ENCODE data around the gene GNPTAB.
"Not testable (repeated sequence)": the region's sequence is repeated elsewhere in the genome, so short reads cannot be mapped to it uniquely, and the experiment has no call there.

The GNPTAB gene

DNA sequence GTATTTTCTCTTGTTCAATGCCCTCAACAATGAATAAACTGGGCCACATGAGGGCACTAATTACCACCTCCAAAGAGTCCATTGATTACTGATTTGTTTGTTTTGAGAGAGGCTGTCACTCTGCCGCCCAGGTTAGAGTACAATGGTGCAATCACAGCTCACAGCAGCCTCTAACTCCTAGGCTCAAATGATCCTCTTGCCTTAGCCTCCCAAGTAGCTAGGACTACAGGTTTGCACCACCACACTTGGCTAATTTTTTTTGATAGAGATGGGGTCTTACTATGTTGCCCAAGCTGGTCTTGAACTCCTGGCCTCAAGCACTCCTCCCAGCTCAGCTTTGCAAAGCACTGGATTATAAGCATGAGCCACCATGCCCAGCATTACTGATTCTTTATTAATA, 63.2 kb downstream of the GNPTAB start:
- no peak for DNase-seq

DNA sequence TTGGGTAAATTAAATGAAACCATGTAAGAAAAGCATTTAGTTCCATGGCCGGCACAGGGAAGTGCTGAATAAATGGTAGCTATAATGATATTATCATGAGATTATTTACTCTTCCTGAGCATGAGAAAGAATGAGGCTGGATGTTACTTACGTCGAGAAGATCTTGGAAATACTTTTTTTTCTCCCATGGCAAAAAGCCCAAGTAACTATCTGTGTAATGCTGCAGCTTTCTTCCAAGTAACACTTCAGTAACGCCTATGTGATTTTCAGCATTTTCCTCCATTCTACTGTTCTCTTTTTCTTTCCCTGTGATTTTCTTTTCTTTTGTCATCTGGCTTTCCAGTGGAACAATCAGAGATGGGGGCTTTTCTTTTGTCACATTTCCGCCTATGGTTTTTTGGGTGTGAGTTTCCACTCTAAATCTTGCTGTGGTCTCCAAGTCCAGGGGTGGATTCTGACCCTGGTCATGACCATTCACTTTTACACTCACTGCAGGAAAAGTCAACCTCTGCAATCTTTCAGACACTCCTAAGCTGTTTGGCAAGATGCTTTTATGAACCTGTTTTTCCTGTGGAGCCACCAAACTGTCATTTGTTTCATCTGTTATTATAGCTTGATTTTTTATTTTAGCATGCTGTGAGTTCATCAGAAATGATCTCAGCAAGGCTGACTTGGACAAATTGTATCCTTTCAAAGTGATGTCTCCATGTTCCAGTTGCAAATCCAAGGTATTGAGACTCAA, 66.5 kb downstream of the GNPTAB start:
- DNase-seq: no peak

DNA sequence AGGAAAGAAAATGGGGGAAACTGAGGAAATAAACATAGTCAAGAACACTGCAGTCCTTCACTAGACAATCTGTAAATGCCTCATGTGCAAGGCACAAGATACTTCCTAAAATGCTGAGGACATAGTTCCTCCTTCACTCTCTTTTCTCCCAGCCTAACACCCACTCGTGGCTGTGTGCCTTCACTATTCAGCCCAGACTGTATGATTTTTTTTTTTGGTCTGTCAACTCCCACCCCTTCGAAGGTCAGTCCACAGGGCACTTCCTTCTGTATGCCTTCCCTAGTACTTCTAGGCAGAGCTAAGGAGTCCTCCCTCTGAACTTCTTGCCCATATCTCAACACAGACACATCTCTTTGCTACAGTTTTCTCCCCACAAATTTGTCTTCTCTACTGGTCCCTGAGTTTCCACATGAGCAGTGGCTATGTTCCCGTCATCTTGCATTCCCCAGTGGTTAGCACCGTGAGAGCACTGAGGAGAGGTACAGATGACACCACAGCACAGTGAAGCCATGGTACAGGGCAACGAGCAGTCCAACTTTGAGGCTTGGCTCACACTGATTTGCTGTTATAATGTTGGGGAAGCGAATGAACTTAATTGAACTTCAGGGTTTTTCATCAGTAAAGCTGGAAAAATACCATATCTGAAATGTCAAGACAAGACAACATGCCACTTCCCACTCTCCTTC, 67.4 kb downstream of the GNPTAB start:
- no peak for DNase-seq

DNA sequence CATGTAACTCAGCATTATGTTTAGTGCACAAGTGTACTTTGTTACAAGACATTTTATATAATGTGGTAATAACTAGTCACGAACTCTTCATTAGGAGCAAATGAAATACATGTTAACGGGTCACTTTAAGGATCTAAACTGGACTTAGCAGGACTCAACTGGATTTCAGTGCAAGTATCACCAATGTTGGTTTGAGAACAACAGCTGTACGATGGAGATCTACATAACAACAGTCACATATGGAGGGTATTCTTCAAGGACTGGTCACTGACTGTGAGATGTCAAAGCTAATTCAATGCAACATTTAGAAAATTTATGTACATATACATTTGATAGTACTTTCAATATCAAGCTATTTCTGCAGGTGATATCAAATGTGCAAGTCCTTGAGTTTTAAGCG, 69.0 kb downstream of the GNPTAB start:
- no peak for DNase-seq

DNA sequence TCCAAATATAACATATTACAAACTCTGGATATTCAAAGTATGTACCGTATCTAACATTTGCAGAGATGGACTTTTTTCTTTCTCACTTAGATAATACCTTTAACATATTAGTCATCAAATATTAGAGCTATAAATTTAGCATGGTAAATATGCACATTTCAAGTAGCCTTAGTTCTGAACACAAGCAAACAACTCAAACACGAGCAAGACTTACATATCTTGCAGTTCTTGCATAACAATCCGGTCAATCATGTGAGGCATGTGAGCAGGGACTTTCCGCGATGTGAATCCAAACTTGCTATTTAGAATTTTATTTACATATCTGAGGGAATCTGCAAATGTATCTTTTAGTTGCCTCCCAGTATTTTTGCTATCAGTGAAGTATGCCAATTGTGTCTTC, 69.4 kb downstream of the GNPTAB start:
- DNase-seq: no peak

DNA sequence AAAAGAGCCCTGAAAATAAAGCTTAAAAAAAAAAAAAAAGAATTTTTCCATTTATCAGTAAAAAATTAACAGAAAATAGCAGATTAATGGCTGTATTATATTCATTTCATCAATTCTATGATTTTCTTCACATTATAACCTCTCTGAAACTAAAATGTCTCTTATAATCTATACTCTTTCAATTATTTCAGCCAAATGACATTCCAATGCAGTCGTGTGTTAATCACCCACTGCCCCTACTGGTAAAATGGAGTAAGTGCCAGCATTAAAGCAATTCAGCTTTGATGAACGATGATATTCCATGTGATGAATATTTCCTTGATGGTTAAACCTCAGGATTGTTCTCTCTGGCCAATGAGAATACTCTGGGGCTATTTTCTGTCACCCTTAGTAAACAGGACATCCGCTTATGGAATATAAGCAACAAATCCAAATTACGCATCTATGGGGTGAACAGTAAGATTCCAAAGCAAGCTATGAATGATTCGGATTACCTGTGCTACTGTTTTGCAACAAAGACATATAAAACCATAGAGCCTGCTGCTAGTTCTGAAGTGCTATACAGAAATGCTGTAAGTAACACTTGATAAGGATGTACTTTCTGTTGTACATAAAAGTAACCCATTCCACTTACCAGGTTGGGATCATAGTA, 71.2 kb downstream of the GNPTAB start:
- DNase-seq: no peak

DNA sequence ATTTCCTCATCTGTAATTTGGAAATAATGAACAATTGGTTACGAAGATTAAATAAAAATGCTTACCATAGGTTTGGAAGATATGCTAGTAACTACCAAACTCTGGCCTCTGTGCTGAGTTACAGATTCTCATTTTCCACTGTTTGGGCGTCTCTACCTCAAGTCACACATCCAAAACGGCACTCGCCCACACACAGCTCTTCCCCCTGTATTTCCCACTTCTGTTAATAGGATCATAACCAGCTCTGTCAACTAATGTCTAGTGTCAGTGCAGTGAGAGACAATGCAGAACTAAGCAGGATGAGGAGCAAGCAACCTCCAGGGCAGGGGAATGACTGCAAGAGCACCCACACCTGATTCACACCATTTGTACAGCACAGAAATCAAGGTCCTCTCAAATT, 80.6 kb downstream of the GNPTAB start:
- no peak for DNase-seq

DNA sequence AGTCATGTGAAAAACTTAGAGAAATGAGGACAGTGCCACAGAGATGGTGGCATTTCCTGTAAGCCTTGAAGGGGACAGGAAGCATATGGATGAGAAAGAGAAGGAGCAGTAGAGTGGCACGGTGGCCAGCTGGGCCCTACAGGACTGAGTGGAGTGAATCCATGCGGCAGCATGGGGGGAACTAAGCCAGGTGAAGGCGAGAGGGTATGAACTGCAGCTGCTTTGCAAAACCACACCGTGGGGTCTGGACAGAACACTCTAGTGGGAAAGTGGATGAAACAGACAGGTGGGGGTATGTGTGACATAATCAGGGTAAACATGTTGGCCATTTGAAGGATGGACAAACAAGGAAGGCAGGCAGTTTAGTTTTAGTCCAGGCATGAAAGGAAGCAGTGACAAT, 81.1 kb downstream of the GNPTAB start:
- DNase-seq: no peak

DNA sequence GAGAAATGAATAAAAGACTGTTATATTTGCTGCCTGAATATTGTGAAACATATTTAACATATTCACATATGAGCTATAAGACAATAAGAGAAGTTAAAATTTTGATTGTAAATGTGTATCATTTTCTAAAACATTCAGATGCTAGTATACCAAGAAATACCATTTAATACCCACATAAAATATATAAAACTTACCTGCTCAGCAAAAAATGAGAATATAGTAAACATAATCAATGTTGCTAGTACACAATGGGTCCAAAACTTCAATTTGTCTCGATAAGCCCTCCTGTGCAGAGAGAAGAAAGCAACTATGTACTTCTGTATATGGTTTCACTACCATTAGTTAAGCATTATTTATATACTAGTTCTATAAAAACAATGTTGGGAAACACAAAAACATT, 81.9 kb downstream of the GNPTAB start:
- DNase-seq: no peak

DNA sequence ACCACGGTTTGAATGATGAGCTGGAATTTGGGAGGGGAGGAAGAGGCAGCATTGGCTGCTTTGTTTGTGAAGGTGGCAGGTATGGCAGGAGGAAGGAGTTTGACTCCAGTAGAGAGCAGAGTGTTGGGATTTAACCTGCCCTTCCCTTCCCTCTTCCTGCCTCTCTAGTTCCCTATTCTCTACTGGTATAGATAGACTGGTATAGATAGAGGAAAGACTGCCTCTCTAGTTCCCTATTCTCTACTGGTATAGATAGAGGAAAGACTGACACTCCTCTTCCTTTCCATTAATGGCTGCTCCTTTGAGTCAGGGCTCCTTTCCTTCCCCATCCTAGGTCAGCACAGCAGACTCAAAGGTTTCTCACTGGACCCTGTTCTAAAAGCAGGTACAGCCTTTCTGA, 83.1 kb downstream of the GNPTAB start:
- no peak for DNase-seq

DNA sequence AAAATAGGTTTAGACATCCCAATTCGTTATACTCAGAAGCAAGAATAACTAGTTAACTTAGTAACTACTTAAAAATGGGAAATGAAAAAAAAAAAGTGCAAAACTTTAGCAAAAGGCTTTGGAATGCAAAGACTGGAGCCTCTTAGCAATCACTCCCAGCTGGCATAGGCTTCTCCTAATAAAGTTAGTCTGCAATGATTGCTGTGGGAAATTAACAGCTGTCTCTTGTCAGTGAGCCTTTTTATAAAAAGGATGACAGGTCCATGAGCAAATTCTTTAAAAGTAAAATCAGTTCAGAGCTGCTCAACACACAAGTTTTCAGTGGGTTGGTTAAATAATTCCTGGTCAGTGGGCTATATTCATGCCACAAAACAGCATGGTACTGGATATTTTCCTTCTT, 84.1 kb downstream of the GNPTAB start:
- DNase-seq: no peak

DNA sequence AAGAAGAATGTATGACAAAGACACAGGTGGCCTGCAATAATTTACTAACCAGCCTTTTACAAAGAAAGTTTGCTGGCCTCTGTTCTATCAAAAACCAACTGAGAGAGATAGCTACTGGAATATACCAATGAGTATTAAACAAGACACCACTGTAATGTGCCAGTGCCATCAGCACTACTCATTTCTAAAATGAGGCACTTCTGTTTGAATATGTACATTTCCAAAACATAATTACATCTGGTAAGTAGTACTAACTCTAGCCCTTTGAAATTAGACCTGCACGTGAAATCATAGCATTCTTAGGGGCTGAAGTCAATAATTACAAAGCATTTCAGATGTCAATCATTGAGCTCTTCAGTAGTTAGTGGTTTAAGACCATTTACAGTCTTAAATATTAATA, 84.6 kb downstream of the GNPTAB start:
- DNase-seq: no peak

DNA sequence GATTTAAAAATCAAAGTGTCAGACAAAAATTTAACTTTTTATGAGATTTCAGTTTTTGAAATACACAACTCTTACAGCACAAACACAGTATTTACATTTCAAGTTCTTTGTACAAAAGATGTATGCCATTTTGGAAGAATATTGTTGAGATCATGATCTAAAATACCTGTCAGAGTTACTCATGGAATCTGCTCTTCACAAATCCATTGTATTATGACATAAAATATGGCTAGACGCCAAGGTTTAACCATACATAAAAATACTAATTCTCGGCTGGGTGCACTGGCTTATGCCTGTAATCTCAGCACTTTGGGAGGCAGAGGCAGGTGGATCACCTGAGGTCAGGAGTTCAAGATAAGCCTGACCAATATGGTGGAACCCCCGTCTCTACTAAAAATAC, 85.3 kb downstream of the GNPTAB start:
- DNase-seq: no peak

DNA sequence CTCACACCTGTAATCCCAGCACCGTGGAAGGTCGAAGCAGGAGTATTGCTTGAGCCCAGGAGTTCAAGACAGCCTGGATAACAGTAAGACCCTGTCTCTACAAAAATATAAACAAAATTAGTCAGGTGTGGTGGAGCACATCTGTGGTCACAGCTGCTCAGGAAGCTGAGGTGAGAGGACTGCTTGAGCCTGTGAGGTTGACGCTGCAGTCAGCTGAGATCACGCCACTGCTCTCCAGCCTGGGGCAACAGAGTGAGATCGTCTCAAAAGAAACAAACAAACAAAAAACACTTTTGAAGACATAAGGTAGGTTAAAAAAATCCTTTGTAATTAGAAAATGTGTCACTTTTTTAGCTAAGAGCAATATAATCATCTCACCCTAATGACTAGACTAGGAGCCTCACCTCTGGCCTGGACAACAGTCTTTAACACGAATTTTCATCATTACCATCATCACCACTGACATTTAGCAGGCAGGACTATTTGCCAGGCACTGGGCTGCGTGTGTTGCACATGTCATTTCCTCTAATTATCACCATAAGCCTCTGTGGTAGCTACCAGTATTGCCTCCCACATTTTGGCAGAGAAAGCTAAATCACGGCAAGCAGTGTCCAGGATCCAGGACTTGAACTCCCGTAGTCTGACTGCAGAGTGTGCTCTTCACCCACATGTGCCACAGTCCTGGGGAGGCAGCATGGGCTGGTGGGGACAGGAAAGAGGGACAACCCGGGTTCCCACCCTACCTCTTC, 86.9 kb downstream of the GNPTAB start:
- DNase-seq: no peak

DNA sequence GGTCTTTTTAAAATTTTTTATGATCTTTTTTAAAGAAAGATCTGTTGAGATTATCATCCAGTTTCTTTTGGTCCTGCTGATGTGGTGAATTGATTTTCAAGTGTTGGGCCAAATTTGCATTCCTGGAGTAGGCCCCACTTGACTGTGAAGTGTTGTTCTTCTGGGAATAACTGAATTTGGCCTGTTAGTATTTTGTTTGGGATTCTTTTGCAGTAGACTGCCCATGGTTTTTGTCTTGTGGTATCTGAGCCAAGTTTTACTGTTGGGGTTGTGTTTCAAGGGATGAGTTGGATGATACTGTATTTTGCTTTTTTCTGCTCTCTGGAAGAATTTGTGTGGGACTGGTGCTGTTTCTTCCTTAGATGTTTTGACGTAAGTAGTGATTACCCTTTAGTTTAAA, 87.5 kb downstream of the GNPTAB start:
- DNase-seq: no peak

DNA sequence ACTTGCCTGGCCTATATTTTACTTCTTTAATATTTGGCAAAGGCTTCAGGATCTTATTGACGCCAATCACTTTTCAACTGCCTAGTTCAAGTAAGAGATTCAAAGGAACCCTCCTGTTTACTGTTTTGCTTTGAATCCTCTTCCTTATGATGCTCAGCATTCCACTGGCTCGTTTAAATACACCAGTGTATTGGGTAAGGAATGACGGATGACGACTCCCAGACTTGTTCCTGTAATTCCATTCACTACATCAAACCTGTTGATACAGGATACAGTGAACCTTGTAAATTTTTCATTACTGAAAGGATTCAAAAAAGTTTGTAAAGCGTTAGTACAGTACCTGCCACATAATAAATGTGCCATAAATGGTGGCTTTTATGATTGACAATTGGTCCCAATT, 89.8 kb downstream of the GNPTAB start:
- DNase-seq: no peak

DNA sequence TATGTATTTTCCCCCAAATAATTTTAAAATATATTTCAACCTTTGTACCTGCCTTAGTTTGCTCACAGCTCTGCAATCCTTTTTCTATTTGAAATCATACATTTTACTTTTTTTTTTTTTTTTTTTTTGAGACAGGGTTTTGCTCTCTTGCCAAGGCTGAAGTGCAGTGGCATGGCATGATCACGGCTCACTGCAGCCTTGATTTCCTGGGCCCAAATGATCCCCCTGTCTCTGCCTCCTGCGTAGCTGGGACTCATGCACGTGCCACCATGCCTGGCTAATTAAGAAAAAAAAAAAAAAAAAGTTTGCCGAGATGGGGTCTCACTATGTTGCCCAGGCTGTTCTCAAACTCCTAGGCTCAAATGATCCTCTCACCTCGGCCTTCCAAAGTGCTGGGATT, 90.2 kb downstream of the GNPTAB start:
- no peak for DNase-seq

DNA sequence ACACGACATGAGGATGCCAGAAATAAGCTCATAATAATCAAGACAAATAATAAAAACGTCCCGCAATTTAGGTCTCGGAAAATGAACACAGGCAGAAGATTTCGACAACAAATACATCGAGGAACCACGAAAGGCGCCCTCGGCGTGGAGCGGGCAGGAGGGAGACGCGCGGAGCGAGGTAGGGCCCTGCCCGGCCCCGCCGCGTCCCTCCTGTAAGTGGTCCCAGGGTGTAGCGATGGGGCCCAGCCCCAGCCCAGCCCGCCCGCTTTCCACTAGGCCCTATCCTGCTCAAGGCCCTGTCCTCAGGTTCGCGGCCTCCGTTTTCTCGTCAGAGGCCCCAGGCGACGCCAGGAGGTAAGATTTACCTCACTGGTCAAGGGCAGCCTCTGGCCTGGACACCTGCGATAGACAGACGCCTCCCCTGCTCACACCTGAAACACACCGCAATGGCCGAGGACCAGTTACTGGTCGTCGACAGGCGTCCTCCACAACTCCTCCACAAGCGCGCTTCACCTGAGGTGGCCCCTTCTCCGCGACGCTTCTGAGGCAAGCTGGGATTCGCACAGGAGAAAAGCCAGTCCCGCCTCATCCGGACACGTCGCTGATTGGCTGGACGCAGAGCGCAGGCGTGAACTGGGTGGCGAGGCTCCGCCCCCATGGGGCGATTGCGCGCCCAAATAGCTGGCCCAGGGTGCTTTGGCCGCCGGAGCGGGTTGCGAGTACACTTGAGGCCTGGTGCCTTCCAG, 91.7 kb downstream of the GNPTAB start, which contains the start of gene SYCP3:
TSS of gene SYCP3 (minus strand) at position 543 of the 746 bp plus-strand sequence. CDS start 1,527 bp downstream, outside the sequence.
- no peak for DNase-seq

DNA sequence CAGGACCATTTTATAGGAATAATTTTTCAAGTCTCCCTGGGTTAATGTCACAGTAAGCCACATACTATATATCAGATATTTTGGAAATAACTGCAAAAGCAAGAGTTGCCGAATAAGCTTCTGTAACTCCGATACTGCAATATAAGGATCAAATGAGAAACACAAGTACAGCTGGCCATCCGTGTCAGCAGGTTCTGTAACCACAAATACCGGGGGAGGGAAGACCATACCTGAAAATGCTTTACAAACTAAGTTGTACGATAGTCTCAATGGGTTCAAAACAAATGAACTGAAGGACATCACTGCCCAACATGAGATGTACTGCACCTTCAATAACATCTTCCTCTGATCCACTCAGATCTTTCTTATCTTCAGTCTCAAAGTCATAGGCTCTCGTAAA, 93.3 kb downstream of the GNPTAB start:
- DNase-seq: no peak

DNA sequence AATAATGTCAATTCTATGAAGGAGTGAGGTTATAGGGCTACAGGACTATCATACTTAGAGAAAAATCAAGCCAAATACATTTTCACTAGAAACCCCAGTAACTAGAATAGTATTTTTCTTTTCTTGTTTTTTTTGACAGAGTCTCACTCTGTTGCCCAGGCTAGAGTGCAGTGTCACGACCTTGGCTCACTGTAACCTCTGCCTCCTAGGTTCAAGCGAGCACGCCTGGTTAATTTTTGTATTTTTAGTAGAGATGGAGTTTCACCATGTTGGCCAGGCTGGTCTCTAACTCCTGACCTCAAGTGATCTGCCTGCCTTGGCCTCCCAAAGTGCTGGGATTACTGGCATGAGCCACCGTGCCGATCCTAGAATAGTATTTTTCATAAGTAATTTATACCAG, 96.3 kb downstream of the GNPTAB start:
- not testable (repeated sequence) for DNase-seq

DNA sequence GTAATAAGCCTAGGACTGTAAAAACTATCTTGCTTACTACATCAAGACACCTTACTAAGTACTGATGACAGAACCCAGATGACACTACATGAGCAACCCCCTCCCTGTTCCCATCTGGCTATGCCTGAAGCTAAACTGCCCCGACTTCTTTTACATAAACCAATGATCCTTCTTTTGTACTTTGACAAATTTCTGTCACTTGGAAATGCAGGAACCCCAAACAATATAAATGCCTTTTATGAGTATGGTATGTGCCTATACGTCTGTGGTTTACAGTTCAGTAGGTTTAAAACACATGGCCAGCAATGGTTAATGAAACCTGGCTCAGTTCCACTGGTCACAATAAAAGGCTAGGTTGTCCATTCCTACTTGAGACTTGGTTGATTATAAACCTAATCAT, 97.6 kb downstream of the GNPTAB start:
- no peak for DNase-seq

DNA sequence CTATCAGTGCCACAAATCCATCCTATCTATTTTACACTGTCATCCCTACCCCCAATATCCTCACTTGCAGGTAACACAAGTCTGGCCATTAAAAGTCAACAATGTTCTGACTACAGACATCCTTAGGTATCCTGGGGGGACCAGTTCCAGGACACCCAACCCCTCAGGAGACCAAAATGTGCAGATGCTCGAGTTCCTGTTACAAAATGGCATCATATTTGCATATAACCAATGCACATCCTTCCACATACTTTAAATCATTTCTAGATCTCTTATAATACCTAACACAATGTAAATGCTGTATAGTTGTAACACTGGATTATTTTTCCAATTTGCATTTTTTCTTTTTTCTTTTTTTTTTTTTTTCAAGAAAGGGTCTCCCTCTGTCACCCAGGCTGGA, 98.4 kb downstream of the GNPTAB start:
- DNase-seq: no peak

DNA sequence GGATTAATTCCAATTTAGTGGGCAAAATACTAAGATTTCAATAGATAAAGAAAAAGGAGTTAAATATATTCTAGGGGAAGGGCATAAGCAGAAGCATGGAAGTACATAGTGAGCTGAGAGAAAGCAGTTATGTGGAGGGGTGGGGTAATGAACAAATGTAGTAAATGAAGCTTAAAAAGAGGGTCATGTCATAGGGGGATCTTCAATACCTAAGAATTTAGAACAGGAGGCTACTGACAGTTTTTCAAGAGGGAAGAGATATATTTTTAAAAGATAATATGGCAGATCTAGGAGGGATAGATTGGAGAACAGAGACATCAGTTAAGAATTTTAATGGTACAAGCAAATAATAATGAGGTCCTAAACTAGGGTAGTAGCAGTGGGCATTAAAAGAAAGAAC, 100.9 kb downstream of the GNPTAB start:
- DNase-seq: no peak

Measured in midbrain (tissue), 1 donor.